Duodenal mucosa (tissue), 2 donors: ENCODE data around the gene STARD3.

Experiments used
- H3K27ac ChIP-seq: one replicate; pipeline ENCODE4 v1.7.0; 2013; ENCODE audit warnings: low read depth, low read length
- H3K27me3 ChIP-seq, 2 donors: one replicate each; pipeline ENCODE4 v1.7.0; 2013; ENCODE audit warnings: low read length in 2 of 2, control low read depth in 1 of 2; ENCODE audit not compliant: insufficient read depth in 2 of 2, control insufficient read depth in 1 of 2
- H3K36me3 ChIP-seq, 2 donors: one replicate each; pipeline ENCODE4 v1.7.0; 2013; ENCODE audit warnings: low read length in 2 of 2, control low read depth in 1 of 2; ENCODE audit not compliant: insufficient read depth in 2 of 2, control insufficient read depth in 1 of 2
- H3K4me1 ChIP-seq, 2 donors: one replicate each; pipeline ENCODE4 v1.7.0; 2013; ENCODE audit warnings: low read length in 2 of 2, control low read depth in 1 of 2; ENCODE audit not compliant: insufficient read depth in 2 of 2, control insufficient read depth in 1 of 2
- H3K4me3 ChIP-seq, 2 donors: one replicate each; pipeline ENCODE4 v1.7.0; 2013; ENCODE audit warnings: low read length in 2 of 2, low read depth in 1 of 2
- H3K9ac ChIP-seq, 2 donors: one replicate each; pipeline ENCODE4 v1.7.0; 2013; ENCODE audit warnings: low read length in 2 of 2, low read depth in 1 of 2
- H3K9me3 ChIP-seq, 2 donors: one replicate each; pipeline ENCODE4 v1.7.0; 2013; ENCODE audit warnings: low read length in 2 of 2, control low read depth in 1 of 2; ENCODE audit not compliant: control insufficient read depth in 1 of 2

STARD3 gene

GRCh38 chr17:39604911-39605491 lies 31.9 kb upstream of the STARD3 start:
- Histone ChIP-seq H3K4me3 (no peak overlapping the region), H3K27me3 (peaks cover 86 to 95% of the 10 kb centered on the region in 2 donors), H3K4me1 (peaks cover 5 to 7% of the 10 kb centered on the region in 2 donors), H3K36me3 (no peaks in the 10 kb centered on the region), H3K9me3 (no peaks in the 10 kb centered on the region), H3K9ac (no peak overlapping the region), H3K27ac (no peak overlapping the region)

- Histone ChIP-seq H3K9ac (no peak overlapping the region), H3K27ac (no peak overlapping the region), H3K9me3 (no peaks in the 10 kb centered on the region), H3K36me3 (no peaks in the 10 kb centered on the region), H3K4me3 (peak overlapping the region in 1 of 2 donors; percentile 21), H3K4me1 (peaks cover 5 to 7% of the 10 kb centered on the region in 2 donors), H3K27me3 (peaks cover 79 to 87% of the 10 kb centered on the region in 2 donors)
These were observed 31.2 kb upstream of the STARD3 start for GRCh38 chr17:39605492-39606433.

- peaks cover 75 to 83% of the 10 kb centered on the region in 2 donors for H3K27me3 ChIP-seq
- H3K4me3 ChIP-seq = no peak overlapping the region
- no peak overlapping the region for H3K9ac ChIP-seq
- H3K27ac ChIP-seq = no peak overlapping the region
- no peaks in the 10 kb centered on the region for H3K9me3 ChIP-seq
- peaks cover 5 to 7% of the 10 kb centered on the region in 2 donors for H3K4me1 ChIP-seq
- no peaks in the 10 kb centered on the region for H3K36me3 ChIP-seq
These were observed 30.4 kb upstream of the STARD3 start for GRCh38 chr17:39606434-39607056.

GRCh38 chr17:39607057-39607850 lies 29.7 kb upstream of the STARD3 start:
- Histone ChIP-seq H3K27ac (no peak overlapping the region), H3K4me3 (no peak overlapping the region), H3K27me3 (peaks cover 68 to 76% of the 10 kb centered on the region in 2 donors), H3K9me3 (no peaks in the 10 kb centered on the region), H3K36me3 (no peaks in the 10 kb centered on the region), H3K9ac (no peak overlapping the region), H3K4me1 (peaks cover 5 to 7% of the 10 kb centered on the region in 2 donors)

GRCh38 chr17:39607851-39608130 lies 29.2 kb upstream of the STARD3 start, which contains the start of gene NEUROD2:
Gene NEUROD2, minus strand, starts transcription at chr17:39607920. Its CDS starts 1,321 bp downstream, at chr17:39606599.
- peaks cover 65 to 71% of the 10 kb centered on the region in 2 donors for H3K27me3 ChIP-seq
- H3K36me3 ChIP-seq = no peaks in the 10 kb centered on the region
- peaks cover 5 to 7% of the 10 kb centered on the region in 2 donors for H3K4me1 ChIP-seq
- H3K27ac ChIP-seq = no peak within 1 kb of the TSS
- no peaks in the 10 kb centered on the region for H3K9me3 ChIP-seq
- H3K4me3 ChIP-seq = no peak within 1 kb of the TSS
- no peak within 1 kb of the TSS for H3K9ac ChIP-seq

GRCh38 chr17:39608142-39608981 lies 28.6 kb upstream of the STARD3 start:
- Histone ChIP-seq H3K27ac (no peak overlapping the region), H3K4me1 (peaks cover 5 to 7% of the 10 kb centered on the region in 2 donors), H3K9me3 (no peaks in the 10 kb centered on the region), H3K36me3 (no peaks in the 10 kb centered on the region), H3K27me3 (peaks cover 61 to 69% of the 10 kb centered on the region in 2 donors), H3K9ac (no peak overlapping the region), H3K4me3 (no peak overlapping the region)

GRCh38 chr17:39609416-39610025 lies 27.4 kb upstream of the STARD3 start:
- Histone ChIP-seq H3K4me1 (peaks cover 5 to 7% of the 10 kb centered on the region in 2 donors), H3K9ac (no peak overlapping the region), H3K36me3 (no peaks in the 10 kb centered on the region), H3K27me3 (peaks cover 55 to 58% of the 10 kb centered on the region in 2 donors), H3K27ac (no peak overlapping the region), H3K4me3 (no peak overlapping the region), H3K9me3 (no peaks in the 10 kb centered on the region)

GRCh38 chr17:39611401-39612112 lies 25.4 kb upstream of the STARD3 start:
- Histone ChIP-seq H3K4me1 (no peaks in the 10 kb centered on the region), H3K27me3 (peaks cover 39 to 41% of the 10 kb centered on the region in 2 donors), H3K27ac (no peak overlapping the region), H3K9ac (no peak overlapping the region), H3K4me3 (no peak overlapping the region), H3K9me3 (no peaks in the 10 kb centered on the region), H3K36me3 (no peaks in the 10 kb centered on the region)
